ENCODE results near the gene CNOT11. TPM values are rescaled to one million over a fixed set of nuclear protein-coding genes. Genes with fewer than 3 reads are reported as not detected.

CNOT11 gene
- total RNA-seq, 1 experiment from 2014 or later: 51.7 TPM

- POLR2A ChIA-PET (ENCODE audit: low non-redundant PET): no interaction called here
- Histone ChIP-seq H3K4me3 (ENCODE audit: low read depth, low read length, poor library complexity, severe bottlenecking) (no peak overlapping the region), H3K9me3 (ENCODE audit: low read depth, low read length, poor library complexity, severe bottlenecking) (no peaks in the 10 kb centered on the region), H3K4me1 (ENCODE audit: insufficient read depth, low read length, poor library complexity, severe bottlenecking) (no peaks in the 10 kb centered on the region), H3K27ac (ENCODE audit: low read depth, low read length, poor library complexity, severe bottlenecking) (no peak overlapping the region), H3K27me3 (replicated peaks; ENCODE audit: insufficient read depth, low read depth, low read length, poor library complexity) (no peaks in the 10 kb centered on the region), H3K36me3 (ENCODE audit: insufficient read depth, low read length, poor library complexity, severe bottlenecking) (peaks cover 33% of the 10 kb centered on the region)
- CTCF ChIA-PET: no interaction called here
- intact Hi-C loops (cut with micrococcal nuclease; ENCODE audit: unreplicated experiment): no loop called here
- no TSS peak for BruUV-seq (replicated peaks)
- TF ChIP-seq EZH2 (IDR thresholded peaks at IDR 0.05; ENCODE audit: borderline replicate concordance, low read depth, low read length, poor library complexity, severe bottlenecking): no peak
- TF ChIP-seq CTCF (conservative IDR thresholded peaks at IDR 0.05; ENCODE audit: low read depth, low read length): no peak
- no peak for DNase-seq (ENCODE audit: low spot score)
These were observed 24.4 kb downstream of the CNOT11 start for GRCh38 chr2:101277111-101277510.

GRCh38 chr2:101278925-101279324, 26.2 kb downstream of the CNOT11 start:
- intact Hi-C loops (cut with micrococcal nuclease; ENCODE audit: unreplicated experiment): no loop called here

GRCh38 chr2:101281482-101281881, 28.8 kb downstream of the CNOT11 start:
- BruUV-seq (replicated peaks): no TSS peak
- TF ChIP-seq CTCF (conservative IDR thresholded peaks at IDR 0.05; ENCODE audit: low read depth, low read length): no peak
- no peak for DNase-seq (ENCODE audit: low spot score)
- Histone ChIP-seq H3K36me3 (ENCODE audit: insufficient read depth, low read length, poor library complexity, severe bottlenecking) (peaks cover 42% of the 10 kb centered on the region), H3K27me3 (replicated peaks; ENCODE audit: insufficient read depth, low read depth, low read length, poor library complexity) (no peaks in the 10 kb centered on the region), H3K27ac (ENCODE audit: low read depth, low read length, poor library complexity, severe bottlenecking) (no peak overlapping the region), H3K4me3 (ENCODE audit: low read depth, low read length, poor library complexity, severe bottlenecking) (no peak overlapping the region), H3K9me3 (ENCODE audit: low read depth, low read length, poor library complexity, severe bottlenecking) (no peaks in the 10 kb centered on the region), H3K4me1 (ENCODE audit: insufficient read depth, low read length, poor library complexity, severe bottlenecking) (no peaks in the 10 kb centered on the region)
- ChIA-PET CTCF (no interaction called here), POLR2A (ENCODE audit: low non-redundant PET) (interaction anchor here (0.6 kb wide), 1 partner anchor 15 kb away, joined by 8 read pairs; no protein-coding TSS in a partner anchor)
- intact Hi-C loops (cut with micrococcal nuclease; ENCODE audit: unreplicated experiment): no loop called here

More at GRCh38 chr2:101278925-101279324, 26.2 kb downstream of the CNOT11 start:
- CTCF ChIA-PET: no interaction called here
- BruUV-seq (replicated peaks): no TSS peak
- no peak overlapping the region for H3K27ac ChIP-seq (ENCODE audit: low read depth, low read length, poor library complexity, severe bottlenecking)
- no peaks in the 10 kb centered on the region for H3K9me3 ChIP-seq (ENCODE audit: low read depth, low read length, poor library complexity, severe bottlenecking)
- TF ChIP-seq CTCF (conservative IDR thresholded peaks at IDR 0.05; ENCODE audit: low read depth, low read length) (no peak), EZH2 (IDR thresholded peaks at IDR 0.05; ENCODE audit: borderline replicate concordance, low read depth, low read length, poor library complexity, severe bottlenecking) (no peak)
- no peaks in the 10 kb centered on the region for H3K4me1 ChIP-seq (ENCODE audit: insufficient read depth, low read length, poor library complexity, severe bottlenecking)
- H3K36me3 ChIP-seq (ENCODE audit: insufficient read depth, low read length, poor library complexity, severe bottlenecking): peaks cover 26% of the 10 kb centered on the region
- DNase-seq (ENCODE audit: low spot score): no peak
- no peaks in the 10 kb centered on the region for H3K27me3 ChIP-seq (replicated peaks; ENCODE audit: insufficient read depth, low read depth, low read length, poor library complexity)
- no peak overlapping the region for H3K4me3 ChIP-seq (ENCODE audit: low read depth, low read length, poor library complexity, severe bottlenecking)
- POLR2A ChIA-PET (ENCODE audit: low non-redundant PET): no interaction called here

Measured in A673 (cell line).